ENCODE results near the gene ZNF780A.
"Not testable (repeated sequence)": the region's sequence is repeated elsewhere in the genome, so short reads cannot be mapped to it uniquely, and the experiment has no call there.

Gene ZNF780A

DNA sequence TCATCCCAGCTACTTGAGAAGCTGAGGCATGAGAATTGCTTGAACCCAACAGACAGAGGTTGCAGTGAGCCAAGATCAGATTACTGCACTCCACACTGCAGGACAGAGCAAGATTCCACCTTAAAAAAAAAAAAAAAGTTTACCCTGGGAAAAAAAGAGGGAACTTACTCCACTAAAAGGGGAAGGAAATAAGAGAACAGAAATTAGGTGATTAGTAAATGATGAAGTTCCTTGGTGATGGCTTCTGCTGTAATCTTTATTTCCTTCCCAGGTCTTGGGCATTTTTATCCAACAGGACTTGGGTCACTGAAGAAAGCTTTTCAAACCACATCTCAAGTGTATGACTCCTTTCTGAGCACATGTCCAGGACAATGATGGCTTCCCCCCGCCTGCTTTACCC is 9.3 kb downstream of the ZNF780A start:
- DNase-seq: no peak

DNA sequence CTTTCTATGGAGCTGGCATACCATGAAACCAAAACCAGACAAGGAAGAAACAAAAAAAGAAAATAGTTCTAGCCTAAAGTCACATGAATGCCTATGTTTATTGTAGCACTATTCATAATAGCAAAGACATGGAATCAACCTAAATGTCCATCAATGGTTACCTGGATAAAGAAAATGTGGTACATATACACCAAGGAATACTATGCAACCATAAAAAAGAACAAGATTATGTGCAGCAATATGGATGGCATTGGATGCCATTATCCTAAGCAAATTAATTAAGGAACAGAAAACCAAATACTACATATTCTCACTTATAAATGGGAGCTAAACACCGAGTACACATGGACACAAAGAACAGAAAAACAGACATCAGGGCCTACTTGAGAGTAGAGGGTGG is 10.5 kb downstream of the ZNF780A start:
- DNase-seq: no peak

DNA sequence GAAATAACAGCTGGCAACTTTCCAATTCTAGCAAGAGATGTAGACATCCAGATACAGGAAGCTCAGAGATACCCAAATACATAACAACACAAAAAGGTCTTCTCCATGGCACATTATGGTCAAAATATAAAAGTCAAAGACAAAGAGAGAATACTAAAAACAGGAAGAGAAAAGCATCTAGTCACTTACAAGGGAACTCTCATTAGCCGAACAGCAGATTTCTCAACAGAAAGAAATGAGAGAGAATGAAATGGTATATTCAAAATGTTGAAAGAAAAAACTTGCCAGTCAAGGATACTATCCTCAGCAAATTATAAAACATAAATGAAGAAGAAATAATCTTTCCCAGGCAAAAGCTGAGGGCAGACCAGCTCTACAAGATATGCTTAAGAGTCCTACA is 12.4 kb downstream of the ZNF780A start:
- DNase-seq: no peak

DNA sequence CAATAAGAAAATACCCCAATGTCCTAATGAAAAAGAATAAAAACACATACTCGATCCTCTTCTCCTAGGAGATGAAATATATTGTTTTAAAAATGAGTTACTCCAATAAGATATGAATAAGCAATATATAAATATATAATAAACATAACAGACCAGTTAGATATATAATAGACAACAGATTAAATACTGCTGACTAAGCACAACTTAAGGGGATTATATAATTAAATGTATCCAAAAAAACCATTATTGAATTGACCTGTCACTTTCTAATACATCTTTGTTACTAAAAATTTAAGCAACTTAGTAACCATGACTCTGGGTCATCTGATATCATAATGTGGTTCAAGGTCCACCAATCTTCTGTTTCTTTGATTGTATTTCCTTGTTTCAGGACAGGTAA is 20.7 kb downstream of the ZNF780A start:
- DNase-seq: no peak

DNA sequence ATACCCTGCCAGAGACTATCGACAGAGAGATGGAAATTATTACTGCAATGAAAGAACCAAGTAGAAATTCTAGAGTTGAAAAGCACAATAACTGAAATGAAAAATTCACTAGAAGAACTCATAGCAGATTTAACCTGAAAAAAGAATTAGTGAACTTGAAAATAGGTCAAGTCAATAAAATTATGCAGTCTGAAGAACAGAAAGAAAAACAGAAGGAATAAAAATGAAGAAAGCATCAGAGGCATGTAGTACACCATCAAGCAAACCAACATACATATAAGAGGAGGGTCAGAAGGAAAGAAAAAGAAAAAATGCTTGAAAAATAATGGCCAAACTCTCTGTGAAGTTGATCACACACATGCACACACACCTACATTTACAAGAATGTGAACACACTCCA is 31.1 kb downstream of the ZNF780A start:
- no peak for DNase-seq

DNA sequence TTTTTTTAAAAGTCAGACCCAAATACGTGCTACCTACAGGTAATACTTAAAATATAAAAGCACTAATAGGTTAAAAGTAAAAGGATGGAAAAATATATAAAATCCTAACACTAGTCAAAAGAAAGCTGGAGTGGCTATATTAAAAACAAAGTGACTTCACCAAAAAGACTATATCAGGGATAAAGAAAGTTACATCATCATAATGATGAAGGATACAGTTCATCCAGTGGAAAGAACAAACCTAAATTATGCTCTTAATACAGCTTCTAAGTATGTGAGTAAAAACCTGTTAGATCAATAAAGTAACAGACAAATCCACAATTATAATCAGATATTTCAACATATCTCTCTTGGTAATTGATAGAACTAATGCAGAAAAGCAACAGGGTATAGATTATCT is 33.6 kb downstream of the ZNF780A start:
- no peak for DNase-seq

DNA sequence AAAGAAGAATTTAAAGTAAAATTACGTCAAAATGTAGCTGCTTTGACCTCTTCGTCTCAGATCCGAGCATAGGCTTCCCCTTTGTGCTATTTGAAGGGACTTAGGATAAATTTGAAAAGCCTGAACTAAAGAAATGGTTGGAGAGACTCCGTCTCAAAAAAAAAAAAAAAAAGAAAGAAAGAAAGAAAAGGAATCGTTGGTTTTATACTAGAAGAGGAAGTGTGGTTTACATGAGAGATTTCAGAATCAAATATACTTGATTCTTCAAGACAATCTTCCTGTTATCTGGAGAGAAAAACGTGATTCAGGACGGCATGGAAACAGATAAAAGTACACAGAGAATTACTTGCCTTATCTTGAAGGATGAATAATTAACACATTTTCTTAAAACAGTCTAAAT is 34.2 kb downstream of the ZNF780A start:
- no peak for DNase-seq

DNA sequence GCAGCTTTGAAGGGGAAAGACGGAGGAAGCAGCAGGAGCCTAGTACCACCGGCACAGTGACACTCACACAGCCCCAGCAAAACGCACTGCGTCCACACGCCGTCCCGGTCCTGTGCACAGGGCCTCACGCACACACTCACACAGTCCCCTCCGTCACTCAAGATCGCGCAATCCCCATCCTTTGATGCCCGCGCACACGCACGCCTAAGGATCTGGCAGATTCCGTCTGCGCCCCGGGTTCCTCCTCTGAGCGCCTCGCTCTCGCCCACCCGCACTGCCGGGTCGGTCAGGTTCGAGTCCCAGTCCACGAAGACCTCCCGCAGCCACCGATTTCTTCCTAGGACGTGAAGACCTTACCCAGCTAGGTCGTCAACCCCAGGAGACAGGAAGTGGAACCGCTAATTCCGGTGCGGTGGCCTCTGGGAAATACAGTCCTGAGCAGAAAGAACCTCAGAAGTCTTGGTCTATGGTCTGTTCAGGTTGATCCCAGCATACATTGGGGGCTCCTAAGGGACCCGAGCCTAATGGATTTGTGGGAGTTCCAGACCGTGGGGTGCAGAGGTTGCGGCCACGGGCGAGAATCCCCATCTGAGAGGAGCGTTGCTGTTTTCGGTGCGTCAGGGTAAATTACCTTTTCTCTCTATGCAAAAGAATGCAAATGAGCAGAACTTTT is 34.8 kb downstream of the ZNF780A start, which contains the start of gene ZNF780B:
Gene ZNF780B (minus strand): TSS at position 400 of the 673 bp plus-strand sequence. CDS start 5,899 bp downstream, outside the sequence.
- DNase-seq: peak; percentile 24

DNA sequence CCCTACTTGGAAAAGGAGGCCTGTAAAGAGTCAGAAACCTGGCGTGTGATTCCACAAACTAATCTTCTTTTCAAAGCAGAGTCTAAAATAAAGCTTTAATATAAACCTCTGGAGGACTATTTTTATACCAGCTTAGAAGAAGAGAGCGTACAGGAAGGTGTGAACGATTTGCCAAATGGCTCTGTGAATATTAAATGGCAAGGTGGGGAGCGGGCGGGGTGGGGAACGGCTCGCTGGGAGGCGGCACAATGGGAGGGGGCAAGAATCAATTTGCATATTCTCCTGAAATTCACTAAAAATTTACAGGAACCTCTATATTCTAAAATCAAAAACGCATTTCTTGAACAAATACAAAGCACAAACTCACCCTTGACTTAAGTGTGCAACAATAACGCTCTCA is 35.7 kb downstream of the ZNF780A start:
- no peak for DNase-seq

DNA sequence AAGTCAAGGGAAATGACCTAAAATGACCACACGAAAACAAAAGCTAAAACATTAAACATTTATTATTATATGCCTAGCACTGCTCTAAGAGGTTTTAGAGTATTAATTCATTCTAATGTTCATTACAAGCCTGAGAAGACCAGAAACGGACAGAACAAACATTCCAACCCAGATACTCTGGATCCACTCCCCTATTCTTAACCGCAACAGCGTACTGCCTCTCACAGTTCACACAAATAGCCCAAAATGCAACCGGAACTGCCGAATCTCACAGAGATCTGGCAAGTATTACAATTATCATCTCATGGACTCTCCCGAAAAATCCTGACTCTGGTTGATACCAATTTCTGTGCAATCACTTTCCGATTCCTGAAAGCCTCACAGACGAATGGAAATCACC is 36.1 kb downstream of the ZNF780A start:
- DNase-seq: no peak

DNA sequence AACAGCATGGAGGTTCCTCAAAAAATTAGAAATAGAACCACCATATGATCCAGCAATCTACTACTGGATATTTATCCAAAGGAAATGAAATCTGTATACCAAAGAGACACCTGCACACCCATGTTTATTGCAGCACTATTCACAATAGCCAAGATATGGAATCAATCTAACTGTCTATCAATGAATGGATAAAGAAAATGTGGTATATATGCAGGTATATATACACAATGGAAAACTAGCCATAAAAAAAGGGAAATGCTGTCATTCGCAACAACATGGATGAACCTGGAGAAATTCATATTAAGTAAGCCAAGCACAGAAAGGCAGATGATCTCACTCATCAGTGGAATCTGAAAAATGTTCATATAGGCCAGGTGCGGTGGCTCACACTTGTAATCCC is 37.3 kb downstream of the ZNF780A start:
- no peak for DNase-seq

DNA sequence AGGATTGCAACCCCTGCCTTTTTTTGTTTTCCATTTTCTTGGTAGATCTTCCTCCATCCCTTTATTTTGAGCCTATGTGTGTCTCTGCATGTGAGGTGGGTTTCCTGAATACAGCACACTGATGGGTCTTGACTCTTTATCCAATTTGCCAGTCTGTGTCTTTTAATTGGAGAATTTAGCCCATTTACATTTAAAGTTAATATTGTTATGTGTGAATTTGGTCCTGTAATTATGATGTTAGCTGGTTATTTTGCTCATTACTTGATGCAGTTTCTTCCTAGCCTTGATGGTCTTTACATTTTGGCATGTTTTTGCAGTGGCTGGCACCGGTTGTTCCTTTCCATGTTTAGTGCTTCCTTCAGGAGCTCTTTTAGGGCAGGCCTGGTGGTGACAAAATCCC is 49.0 kb downstream of the ZNF780A start:
- not testable (repeated sequence) for DNase-seq

DNA sequence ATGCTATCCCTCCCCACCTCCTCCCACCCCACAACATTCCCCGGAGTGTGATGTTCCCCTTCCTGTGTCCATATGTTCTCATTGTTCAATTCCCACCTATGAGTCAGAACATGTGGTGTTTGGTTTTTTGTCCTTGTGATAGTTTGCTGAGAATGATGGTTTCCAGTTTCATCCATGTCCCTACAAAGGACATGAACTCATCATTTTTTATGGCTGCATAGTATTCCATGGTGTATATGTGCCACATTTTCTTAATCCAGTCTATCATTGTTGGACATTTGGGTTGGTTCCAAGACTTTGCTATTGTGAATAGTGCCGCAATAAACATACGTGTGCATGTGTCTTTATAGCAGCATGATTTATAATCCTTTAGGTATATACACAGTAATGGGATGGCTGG is 52.7 kb downstream of the ZNF780A start:
- not testable (repeated sequence) for DNase-seq

DNA sequence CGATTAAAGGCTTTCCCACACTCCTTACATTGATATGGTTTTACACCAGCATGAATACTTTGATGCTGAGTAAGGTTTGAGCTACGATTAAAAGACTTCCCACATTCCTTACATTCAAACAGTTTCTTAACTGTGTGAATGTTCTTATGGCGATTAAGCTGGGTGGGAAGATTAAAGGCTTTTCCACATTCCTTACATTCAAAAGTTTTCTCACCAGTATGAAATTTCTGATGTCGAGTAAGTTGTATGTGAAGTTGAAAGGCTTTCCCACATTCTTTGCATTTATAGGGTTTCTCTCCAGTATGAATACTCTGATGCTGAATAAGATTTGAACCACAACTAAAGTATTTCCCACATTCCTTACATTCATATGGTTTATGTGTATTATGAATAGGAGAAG is 54.7 kb downstream of the ZNF780A start:
- DNase-seq: no peak

DNA sequence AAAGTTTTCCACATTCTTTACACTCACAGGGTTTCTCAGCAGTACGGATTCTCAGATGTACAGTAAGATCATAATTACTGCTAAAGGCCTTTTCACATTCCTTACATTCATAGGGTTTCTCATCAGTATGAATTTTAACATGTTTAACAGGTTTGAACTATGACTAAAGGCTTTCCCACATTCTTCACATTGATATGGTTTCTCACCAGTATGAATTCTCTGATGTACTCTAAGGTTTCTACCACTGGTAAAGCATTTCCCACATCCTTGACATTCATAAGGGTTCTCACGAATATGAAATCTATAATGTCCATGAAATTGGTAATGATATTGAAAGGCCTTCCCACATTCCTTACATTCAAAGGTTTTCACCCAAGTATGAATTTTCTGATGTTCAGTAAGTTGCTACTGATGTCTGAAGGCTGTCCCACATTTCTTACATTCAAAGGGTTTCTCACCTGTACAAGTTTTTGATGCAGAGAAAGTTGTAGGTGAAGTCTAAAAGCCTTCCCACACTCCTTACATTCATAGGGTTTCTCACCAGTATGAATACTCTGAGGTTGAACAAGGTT is 56.7 kb downstream of the ZNF780A start:
- DNase-seq: no peak

DNA sequence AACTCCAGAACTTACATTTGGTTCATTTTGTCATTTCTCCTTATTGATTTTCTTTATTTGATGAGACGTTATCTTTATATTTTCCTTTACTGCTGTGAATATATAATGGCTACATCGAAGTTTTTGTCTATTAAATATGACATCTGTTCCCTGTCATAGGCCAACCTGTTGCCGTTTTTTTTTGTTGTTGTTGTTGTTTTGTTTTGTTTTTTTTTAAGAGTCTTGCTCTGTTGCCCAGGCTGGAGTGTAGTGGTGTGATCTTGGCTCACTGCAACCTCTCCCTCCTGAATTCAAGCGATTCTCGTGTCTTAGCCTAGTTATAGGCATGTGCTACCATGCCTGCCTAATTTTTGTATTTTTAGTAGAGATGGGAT is 64.2 kb downstream of the ZNF780A start:
- no peak for DNase-seq

DNA sequence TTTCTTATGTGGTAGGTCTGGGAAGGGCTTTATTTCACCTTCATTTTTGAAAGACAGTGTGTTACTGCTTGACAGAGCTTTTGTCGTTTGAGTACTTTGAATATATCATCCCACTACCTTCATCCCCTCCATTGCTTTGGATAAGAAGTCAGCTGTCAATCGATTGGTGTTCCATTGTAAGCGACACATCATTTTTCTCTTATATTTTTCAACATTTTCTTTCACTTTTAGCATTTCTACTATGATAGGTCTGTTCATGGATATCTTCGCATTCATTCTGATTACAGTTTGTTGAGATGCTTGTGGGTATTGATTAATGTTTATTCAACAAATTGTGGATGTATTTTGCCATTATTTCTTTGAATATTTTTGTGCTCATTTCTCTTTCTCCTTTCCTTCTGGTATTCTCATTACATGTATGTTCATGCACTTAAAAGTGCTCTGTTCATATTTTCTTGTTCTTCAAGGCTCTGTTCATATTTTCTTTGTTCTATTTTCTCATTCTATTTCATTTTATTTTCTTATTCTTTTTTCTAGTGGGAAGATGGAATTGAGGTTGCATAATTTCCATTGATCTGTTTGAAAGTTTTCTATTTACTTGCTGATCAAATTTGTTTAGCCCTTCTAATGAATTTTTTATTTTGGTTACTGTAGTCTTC is 64.7 kb downstream of the ZNF780A start:
- DNase-seq: no peak

DNA sequence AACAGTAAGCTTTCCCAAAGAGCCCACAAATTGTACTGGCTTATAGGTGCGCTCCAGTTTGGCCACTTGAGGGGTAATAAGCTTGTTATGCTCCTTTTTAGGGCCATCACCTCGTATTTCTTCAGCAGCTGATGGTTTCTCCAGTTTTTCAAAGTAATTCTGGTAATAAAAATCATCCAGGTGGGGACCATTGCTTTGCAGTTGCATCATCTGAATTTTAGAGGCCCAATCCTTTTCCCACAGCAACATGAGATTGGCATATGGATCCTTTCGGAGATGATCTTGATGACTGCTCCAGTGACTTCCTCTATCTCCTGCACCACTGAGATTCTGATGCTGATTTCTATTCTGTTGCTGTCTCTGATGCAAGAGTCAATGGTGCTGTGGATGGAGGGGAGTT is 66.8 kb downstream of the ZNF780A start:
- DNase-seq: no peak

All from DMS 273 treated with DMSO at 0.1 percent for 48 hours (cell line).